Glomerular visceral epithelial cell (primary cell): ENCODE data around the gene FBN2.

Experiments used
- DNase-seq: peaks from one replicate; pipeline ENCODE4 v3.0.0-alpha.2; 2016; ENCODE audit errors: extremely low spot score

Gene FBN2

GRCh38 chr5:128253880-128254279 is 284.2 kb downstream of the FBN2 start:
- no peak for DNase-seq

GRCh38 chr5:128253161-128253560 is 284.9 kb downstream of the FBN2 start:
- no peak for DNase-seq

GRCh38 chr5:128252756-128253155 is 285.3 kb downstream of the FBN2 start:
- DNase-seq, result no peak

GRCh38 chr5:128252196-128252595 is 285.8 kb downstream of the FBN2 start:
- DNase-seq, result no peak

- DNase-seq, result no peak
Measured at GRCh38 chr5:128245974-128246373, 292.1 kb downstream of the FBN2 start.

- no peak for DNase-seq
Measured at GRCh38 chr5:128243958-128244582, 294.0 kb downstream of the FBN2 start.

GRCh38 chr5:128241051-128241695 is 296.9 kb downstream of the FBN2 start:
- no peak for DNase-seq

GRCh38 chr5:128237546-128237945 is 300.5 kb downstream of the FBN2 start:
- DNase-seq, result no peak

GRCh38 chr5:128237000-128237399 is 301.0 kb downstream of the FBN2 start:
- DNase-seq, result peak; percentile 17

GRCh38 chr5:128236334-128236733 is 301.7 kb downstream of the FBN2 start:
- no peak for DNase-seq

- no peak for DNase-seq
Measured at GRCh38 chr5:128234928-128235641, 303.0 kb downstream of the FBN2 start.

- peak; percentile 78 for DNase-seq
Measured at GRCh38 chr5:128228521-128228920, 309.5 kb downstream of the FBN2 start.

- peak; percentile 96 for DNase-seq
Measured at GRCh38 chr5:128228008-128228407, 310.0 kb downstream of the FBN2 start.

GRCh38 chr5:128225245-128226030 is 312.6 kb downstream of the FBN2 start:
- DNase-seq, result peak; percentile 84

GRCh38 chr5:128224336-128224735 is 313.7 kb downstream of the FBN2 start:
- no peak for DNase-seq

GRCh38 chr5:128220841-128221240 is 317.2 kb downstream of the FBN2 start:
- DNase-seq, result no peak

GRCh38 chr5:128216860-128217531 is 321.0 kb downstream of the FBN2 start:
- peak; percentile 99 for DNase-seq

- no peak for DNase-seq
Measured at GRCh38 chr5:128216285-128216684, 321.8 kb downstream of the FBN2 start.

GRCh38 chr5:128213833-128214232 is 324.2 kb downstream of the FBN2 start:
- DNase-seq, result no peak

- peak; percentile 78 for DNase-seq
Measured at GRCh38 chr5:128213340-128213739, 324.7 kb downstream of the FBN2 start.

GRCh38 chr5:128212191-128212806 is 325.7 kb downstream of the FBN2 start:
- DNase-seq, result no peak
